ENCODE data around the gene APPL1.

GRCh38 chr3:57234613-57235575 lies 7.4 kb downstream of the APPL1 start:
- TF ChIP-seq, protein P1, sequence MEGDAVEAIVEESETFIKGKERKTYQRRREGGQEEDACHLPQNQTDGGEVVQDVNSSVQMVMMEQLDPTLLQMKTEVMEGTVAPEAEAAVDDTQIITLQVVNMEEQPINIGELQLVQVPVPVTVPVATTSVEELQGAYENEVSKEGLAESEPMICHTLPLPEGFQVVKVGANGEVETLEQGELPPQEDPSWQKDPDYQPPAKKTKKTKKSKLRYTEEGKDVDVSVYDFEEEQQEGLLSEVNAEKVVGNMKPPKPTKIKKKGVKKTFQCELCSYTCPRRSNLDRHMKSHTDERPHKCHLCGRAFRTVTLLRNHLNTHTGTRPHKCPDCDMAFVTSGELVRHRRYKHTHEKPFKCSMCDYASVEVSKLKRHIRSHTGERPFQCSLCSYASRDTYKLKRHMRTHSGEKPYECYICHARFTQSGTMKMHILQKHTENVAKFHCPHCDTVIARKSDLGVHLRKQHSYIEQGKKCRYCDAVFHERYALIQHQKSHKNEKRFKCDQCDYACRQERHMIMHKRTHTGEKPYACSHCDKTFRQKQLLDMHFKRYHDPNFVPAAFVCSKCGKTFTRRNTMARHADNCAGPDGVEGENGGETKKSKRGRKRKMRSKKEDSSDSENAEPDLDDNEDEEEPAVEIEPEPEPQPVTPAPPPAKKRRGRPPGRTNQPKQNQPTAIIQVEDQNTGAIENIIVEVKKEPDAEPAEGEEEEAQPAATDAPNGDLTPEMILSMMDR (conservative IDR thresholded peaks at IDR 0.05; ENCODE audit: low read depth, low read length), result no peak
- TF ChIP-seq EZH2phosphoT487 (IDR thresholded peaks at IDR 0.05; ENCODE audit: borderline replicate concordance, low read length), result no peak

All from PC-3 (cell line).